Neural cell (in vitro differentiated cells): Measurements from ENCODE around the gene RAB11FIP4. TPM values are rescaled to one million over a fixed set of nuclear protein-coding genes. Genes with fewer than 3 reads are reported as not detected.

Experiments
- H2AFZ ChIP-seq: fragments of 200-600, 300-800 bp; sonication (generic), shearing (Covaris generic); 2 replicates; pipeline ENCODE4 v1.6.0; 2014; ENCODE audit warnings: low read depth, mild to moderate bottlenecking, antibody characterized with exemption, low read length, moderate library complexity
- H3F3A ChIP-seq: fragments of 200-600 bp; shearing (Covaris generic); 2 replicates; pipeline ENCODE4 v1.6.1; 2016; ENCODE audit warnings: mild to moderate bottlenecking, moderate library complexity, mixed read lengths, antibody characterized with exemption, low read length; ENCODE audit not compliant: insufficient read depth, poor library complexity, severe bottlenecking
- H3K27ac ChIP-seq: fragments of 200-600, 300-800 bp; sonication (generic), shearing (Covaris generic); 2 replicates; pipeline ENCODE4 v1.5.1; 2014; ENCODE audit warnings: mild to moderate bottlenecking, low read length, moderate library complexity
- H3K27me3 ChIP-seq: fragments of 300-800, 200-600 bp; sonication (generic), shearing (Covaris generic); 2 replicates; pipeline ENCODE4 v1.6.0; 2014; ENCODE audit warnings: mild to moderate bottlenecking, low read depth, low read length, moderate library complexity; ENCODE audit not compliant: insufficient read depth
- H3K36me3 ChIP-seq: fragments of 300-800, 200-600 bp; sonication (generic), shearing (Covaris generic); 2 replicates; pipeline ENCODE4 v1.5.1; 2014; ENCODE audit warnings: mild to moderate bottlenecking, antibody characterized with exemption, low read length, moderate library complexity; ENCODE audit not compliant: insufficient read depth
- H3K4me2 ChIP-seq: fragments of 300-800, 200-600 bp; sonication (generic), shearing (Covaris generic); 2 replicates; pipeline ENCODE4 v1.6.0; 2014; ENCODE audit warnings: mild to moderate bottlenecking, low read length
- H3K4me3 ChIP-seq: fragments of 300-800, 200-600 bp; sonication (generic), shearing (Covaris generic); 2 replicates; pipeline ENCODE4 v1.5.1; 2014; ENCODE audit warnings: mild to moderate bottlenecking, low read length, moderate library complexity
- H3K79me2 ChIP-seq: fragments of 200-600 bp; shearing (Covaris generic); replicated peaks from 2 replicates; pipeline ENCODE4 v1.6.0; 2014; ENCODE audit warnings: mild to moderate bottlenecking, low read length, moderate library complexity; ENCODE audit not compliant: insufficient read depth
- H3K9ac ChIP-seq: fragments of 300-800, 200-600 bp; sonication (generic), shearing (Covaris generic); 2 replicates; pipeline ENCODE4 v1.6.1; 2016; ENCODE audit warnings: mild to moderate bottlenecking, low read length, mixed read lengths
- H3K9me2 ChIP-seq: fragments of 200-600 bp; shearing (Covaris generic); 2 replicates; pipeline ENCODE4 v1.6.1; 2016; ENCODE audit warnings: mild to moderate bottlenecking, low read length, mixed read lengths; ENCODE audit not compliant: insufficient read depth
- H3K9me3 ChIP-seq: fragments of 200-600, 300-800 bp; sonication (generic), shearing (Covaris generic); 2 replicates; pipeline ENCODE4 v1.6.1; 2016; ENCODE audit warnings: mild to moderate bottlenecking, mixed run types, low read length, moderate library complexity, mixed read lengths
- H4K20me1 ChIP-seq: fragments of 200-600 bp; shearing (Covaris generic); 2 replicates; pipeline ENCODE4 v1.6.1; 2016; ENCODE audit warnings: mild to moderate bottlenecking, mixed run types; ENCODE audit not compliant: insufficient read depth
- CTCF ChIP-seq: fragments of 450-650 bp; IDR thresholded peaks from 2 replicates; pipeline ENCODE4 v1.5.1; 2014; ENCODE audit warnings: antibody characterized with exemption, mild to moderate bottlenecking, moderate library complexity; ENCODE audit not compliant: poor library complexity, severe bottlenecking
- EP300 ChIP-seq: fragments of 450-650 bp; conservative IDR thresholded peaks from 2 replicates; pipeline ENCODE4 v1.6.1; 2014; ENCODE audit warnings: antibody characterized with exemption, mild to moderate bottlenecking, moderate library complexity; ENCODE audit not compliant: poor library complexity, severe bottlenecking
- EZH2 ChIP-seq: fragments of 200-600, 300-800 bp; shearing (Covaris generic), sonication (generic); IDR thresholded peaks from 2 replicates; pipeline ENCODE4 v1.6.1; 2014; ENCODE audit warnings: antibody characterized with exemption, low read length, borderline replicate concordance, mild to moderate bottlenecking; ENCODE audit not compliant: insufficient read depth, poor library complexity, severe bottlenecking
- MXI1 ChIP-seq: fragments of 450-650 bp; conservative IDR thresholded peaks from 2 replicates; pipeline ENCODE4 v1.6.1; 2014; ENCODE audit warnings: antibody characterized with exemption, mild to moderate bottlenecking; ENCODE audit not compliant: poor library complexity, severe bottlenecking
- POLR2AphosphoS5 ChIP-seq: IDR thresholded peaks from 2 replicates; pipeline ENCODE4 v1.6.1; 2012
- RAD21 ChIP-seq: fragments of 450-650 bp; conservative IDR thresholded peaks from 2 replicates; pipeline ENCODE4 v1.6.1; 2014; ENCODE audit warnings: antibody characterized with exemption, mild to moderate bottlenecking, moderate library complexity
- SMC3 ChIP-seq: fragments of 450-650 bp; conservative IDR thresholded peaks from 2 replicates; pipeline ENCODE4 v1.6.1; 2014; ENCODE audit warnings: antibody characterized with exemption, mild to moderate bottlenecking, moderate library complexity; ENCODE audit not compliant: poor library complexity
- TAF1 ChIP-seq: IDR thresholded peaks from 2 replicates; pipeline ENCODE4 v1.6.1; 2012; ENCODE audit warnings: low read depth
- polyA plus RNA-seq: library from polyadenylated mRNA; depleted of rRNA; stranded (reverse); fragments of >200 nt; gene quantifications from 2 replicates; pipeline ENCODE4 v1.2.3, GENCODE V29; 2014
- TF ChIP-seq, protein P1 (sequence below): IDR thresholded peaks from 2 replicates; pipeline ENCODE4 v1.6.1; 2012; ENCODE audit warnings: borderline replicate concordance

RAB11FIP4 gene
- polyA plus RNA-seq, 1 donor from 2014 or later, result 14.4 TPM

DNA sequence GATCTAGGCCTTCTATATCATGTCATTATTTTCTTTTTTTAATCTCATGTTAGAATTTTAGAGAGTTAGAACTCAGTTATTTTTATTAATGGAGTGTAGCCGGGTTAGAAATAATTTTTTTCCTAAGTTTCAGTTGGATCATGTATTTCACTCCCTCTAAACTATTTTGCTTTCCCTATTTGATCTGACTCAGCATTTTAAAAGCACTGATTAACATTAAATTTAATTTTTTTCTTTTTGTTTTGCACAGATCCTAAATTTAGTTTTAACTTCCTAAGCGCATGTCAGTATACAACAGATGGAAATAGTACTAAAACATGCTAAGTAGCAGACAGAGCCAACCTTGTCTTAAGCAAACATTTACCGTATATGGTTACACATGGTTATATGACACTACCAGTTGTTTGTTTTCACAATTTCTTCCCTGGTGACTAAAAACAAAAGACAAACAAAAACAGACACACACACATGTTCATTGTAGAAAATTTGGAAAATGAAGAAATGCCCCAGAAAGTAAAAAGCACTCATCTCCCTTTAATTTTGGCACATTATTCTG lies 33.6 kb upstream of the RAB11FIP4 start:
- no peak for TF ChIP-seq CTCF
- no peak for TF ChIP-seq EP300
- TF ChIP-seq, protein P1, sequence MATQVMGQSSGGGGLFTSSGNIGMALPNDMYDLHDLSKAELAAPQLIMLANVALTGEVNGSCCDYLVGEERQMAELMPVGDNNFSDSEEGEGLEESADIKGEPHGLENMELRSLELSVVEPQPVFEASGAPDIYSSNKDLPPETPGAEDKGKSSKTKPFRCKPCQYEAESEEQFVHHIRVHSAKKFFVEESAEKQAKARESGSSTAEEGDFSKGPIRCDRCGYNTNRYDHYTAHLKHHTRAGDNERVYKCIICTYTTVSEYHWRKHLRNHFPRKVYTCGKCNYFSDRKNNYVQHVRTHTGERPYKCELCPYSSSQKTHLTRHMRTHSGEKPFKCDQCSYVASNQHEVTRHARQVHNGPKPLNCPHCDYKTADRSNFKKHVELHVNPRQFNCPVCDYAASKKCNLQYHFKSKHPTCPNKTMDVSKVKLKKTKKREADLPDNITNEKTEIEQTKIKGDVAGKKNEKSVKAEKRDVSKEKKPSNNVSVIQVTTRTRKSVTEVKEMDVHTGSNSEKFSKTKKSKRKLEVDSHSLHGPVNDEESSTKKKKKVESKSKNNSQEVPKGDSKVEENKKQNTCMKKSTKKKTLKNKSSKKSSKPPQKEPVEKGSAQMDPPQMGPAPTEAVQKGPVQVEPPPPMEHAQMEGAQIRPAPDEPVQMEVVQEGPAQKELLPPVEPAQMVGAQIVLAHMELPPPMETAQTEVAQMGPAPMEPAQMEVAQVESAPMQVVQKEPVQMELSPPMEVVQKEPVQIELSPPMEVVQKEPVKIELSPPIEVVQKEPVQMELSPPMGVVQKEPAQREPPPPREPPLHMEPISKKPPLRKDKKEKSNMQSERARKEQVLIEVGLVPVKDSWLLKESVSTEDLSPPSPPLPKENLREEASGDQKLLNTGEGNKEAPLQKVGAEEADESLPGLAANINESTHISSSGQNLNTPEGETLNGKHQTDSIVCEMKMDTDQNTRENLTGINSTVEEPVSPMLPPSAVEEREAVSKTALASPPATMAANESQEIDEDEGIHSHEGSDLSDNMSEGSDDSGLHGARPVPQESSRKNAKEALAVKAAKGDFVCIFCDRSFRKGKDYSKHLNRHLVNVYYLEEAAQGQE, result no peak
- no peak for TF ChIP-seq MXI1
- TF ChIP-seq TAF1, result no peak
- TF ChIP-seq POLR2AphosphoS5, result no peak
- TF ChIP-seq RAD21, result no peak
- no peak for TF ChIP-seq SMC3
- no peak for TF ChIP-seq EZH2
- no peaks in the 10 kb centered on the region for H3K27me3 ChIP-seq
- no peak overlapping the region for H2AFZ ChIP-seq
- H3K79me2 ChIP-seq, result no peaks in the 10 kb centered on the region
- no peaks in the 10 kb centered on the region for H4K20me1 ChIP-seq
- H3F3A ChIP-seq, result no peaks in the 10 kb centered on the region
- no peaks in the 10 kb centered on the region for H3K9me3 ChIP-seq
- no peaks in the 10 kb centered on the region for H3K9me2 ChIP-seq
- no peak overlapping the region for H3K9ac ChIP-seq
- H3K4me3 ChIP-seq, result no peak overlapping the region
- H3K4me2 ChIP-seq, result no peak overlapping the region
- no peak overlapping the region for H3K27ac ChIP-seq
- peaks cover 19% of the 10 kb centered on the region for H3K36me3 ChIP-seq

- Histone ChIP-seq H3K9ac (no peak overlapping the region), H3K4me2 (no peak overlapping the region), H3F3A (no peaks in the 10 kb centered on the region), H4K20me1 (no peaks in the 10 kb centered on the region), H3K9me3 (no peaks in the 10 kb centered on the region), H2AFZ (no peak overlapping the region), H3K27me3 (no peaks in the 10 kb centered on the region), H3K79me2 (no peaks in the 10 kb centered on the region), H3K36me3 (peaks cover 9% of the 10 kb centered on the region), H3K27ac (no peak overlapping the region), H3K9me2 (no peaks in the 10 kb centered on the region), H3K4me3 (no peak overlapping the region)
- no peak for TF ChIP-seq EP300
- TF ChIP-seq, protein P1, result no peak
- TF ChIP-seq TAF1, result no peak
- TF ChIP-seq CTCF, result no peak
- no peak for TF ChIP-seq EZH2
- TF ChIP-seq MXI1, result no peak
- no peak for TF ChIP-seq POLR2AphosphoS5
Observed at GRCh38 chr17:31364012-31364411, 27.5 kb upstream of the RAB11FIP4 start.
